ENCODE results near the gene IQGAP2. TPM values are rescaled to one million over a fixed set of nuclear protein-coding genes. Genes with fewer than 3 reads are reported as not detected.

Gene IQGAP2
- total and polyA plus RNA-seq, 9 of the 15 experiments (the other 6 are each of a cell fraction or from before 2014, with no cell fraction given): 8.7 to 23.2 (median 17.4) TPM

DNA sequence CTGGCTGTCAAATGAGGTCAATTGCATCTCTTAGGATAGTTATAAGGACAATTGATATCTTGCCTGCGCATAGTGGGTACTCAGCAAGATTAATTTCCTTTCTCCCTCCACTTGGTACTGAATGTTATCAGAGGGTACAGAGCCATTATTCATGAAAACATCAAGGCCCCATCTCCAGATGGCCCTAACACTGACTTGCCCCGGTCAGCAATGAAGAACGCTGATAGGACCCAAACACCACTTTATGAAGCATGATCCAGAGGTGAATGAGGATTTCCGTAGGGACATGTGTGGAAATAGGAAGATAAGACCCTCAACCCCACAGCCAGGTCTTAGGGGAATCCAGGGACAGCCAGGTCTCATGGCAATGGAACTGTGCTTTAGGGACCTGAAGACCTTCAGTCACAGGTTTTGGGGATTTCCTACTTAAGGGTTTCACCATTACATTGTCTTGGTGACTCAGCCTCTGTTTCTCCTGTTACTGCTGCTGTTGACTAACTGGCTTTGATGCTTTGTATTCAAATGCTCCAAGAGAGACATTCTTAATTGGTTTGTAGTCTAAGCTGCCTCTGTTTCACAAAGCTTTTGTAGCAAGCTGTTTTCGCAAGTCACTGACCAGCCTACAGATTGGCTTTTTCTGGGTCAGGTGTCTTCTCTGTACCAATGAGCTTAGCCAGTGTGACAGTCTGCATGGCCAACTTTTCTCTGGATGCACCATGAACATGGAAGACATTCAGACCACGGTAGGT is 35.3 kb upstream of the IQGAP2 start (continued):
- TF ChIP-seq, protein P1, sequence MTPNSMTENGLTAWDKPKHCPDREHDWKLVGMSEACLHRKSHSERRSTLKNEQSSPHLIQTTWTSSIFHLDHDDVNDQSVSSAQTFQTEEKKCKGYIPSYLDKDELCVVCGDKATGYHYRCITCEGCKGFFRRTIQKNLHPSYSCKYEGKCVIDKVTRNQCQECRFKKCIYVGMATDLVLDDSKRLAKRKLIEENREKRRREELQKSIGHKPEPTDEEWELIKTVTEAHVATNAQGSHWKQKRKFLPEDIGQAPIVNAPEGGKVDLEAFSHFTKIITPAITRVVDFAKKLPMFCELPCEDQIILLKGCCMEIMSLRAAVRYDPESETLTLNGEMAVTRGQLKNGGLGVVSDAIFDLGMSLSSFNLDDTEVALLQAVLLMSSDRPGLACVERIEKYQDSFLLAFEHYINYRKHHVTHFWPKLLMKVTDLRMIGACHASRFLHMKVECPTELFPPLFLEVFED (CRISPR knock-in tag; conservative IDR thresholded peaks at IDR 0.05): no peak
- no peak for TF ChIP-seq BDP1 (IDR thresholded peaks at IDR 0.05; ENCODE audit: insufficient read depth, insufficient read length)
- TF ChIP-seq NR2C2 (CRISPR knock-in tag; IDR thresholded peaks at IDR 0.05): no peak
- no peak for TF ChIP-seq NR2C2 (tag; IDR thresholded peaks at IDR 0.05)
- TF ChIP-seq ZNF436 (CRISPR knock-in tag; IDR thresholded peaks at IDR 0.05): no peak
- TF ChIP-seq NFIX (CRISPR knock-in tag; IDR thresholded peaks at IDR 0.05; ENCODE audit: low read depth): no peak
- TF ChIP-seq CAMTA2 (CRISPR knock-in tag; conservative IDR thresholded peaks at IDR 0.05): no peak
- no peak for TF ChIP-seq KLF10 (CRISPR knock-in tag; IDR thresholded peaks at IDR 0.05)
- TF ChIP-seq MCM3 (IDR thresholded peaks at IDR 0.05): no peak
- TF ChIP-seq, protein P2, sequence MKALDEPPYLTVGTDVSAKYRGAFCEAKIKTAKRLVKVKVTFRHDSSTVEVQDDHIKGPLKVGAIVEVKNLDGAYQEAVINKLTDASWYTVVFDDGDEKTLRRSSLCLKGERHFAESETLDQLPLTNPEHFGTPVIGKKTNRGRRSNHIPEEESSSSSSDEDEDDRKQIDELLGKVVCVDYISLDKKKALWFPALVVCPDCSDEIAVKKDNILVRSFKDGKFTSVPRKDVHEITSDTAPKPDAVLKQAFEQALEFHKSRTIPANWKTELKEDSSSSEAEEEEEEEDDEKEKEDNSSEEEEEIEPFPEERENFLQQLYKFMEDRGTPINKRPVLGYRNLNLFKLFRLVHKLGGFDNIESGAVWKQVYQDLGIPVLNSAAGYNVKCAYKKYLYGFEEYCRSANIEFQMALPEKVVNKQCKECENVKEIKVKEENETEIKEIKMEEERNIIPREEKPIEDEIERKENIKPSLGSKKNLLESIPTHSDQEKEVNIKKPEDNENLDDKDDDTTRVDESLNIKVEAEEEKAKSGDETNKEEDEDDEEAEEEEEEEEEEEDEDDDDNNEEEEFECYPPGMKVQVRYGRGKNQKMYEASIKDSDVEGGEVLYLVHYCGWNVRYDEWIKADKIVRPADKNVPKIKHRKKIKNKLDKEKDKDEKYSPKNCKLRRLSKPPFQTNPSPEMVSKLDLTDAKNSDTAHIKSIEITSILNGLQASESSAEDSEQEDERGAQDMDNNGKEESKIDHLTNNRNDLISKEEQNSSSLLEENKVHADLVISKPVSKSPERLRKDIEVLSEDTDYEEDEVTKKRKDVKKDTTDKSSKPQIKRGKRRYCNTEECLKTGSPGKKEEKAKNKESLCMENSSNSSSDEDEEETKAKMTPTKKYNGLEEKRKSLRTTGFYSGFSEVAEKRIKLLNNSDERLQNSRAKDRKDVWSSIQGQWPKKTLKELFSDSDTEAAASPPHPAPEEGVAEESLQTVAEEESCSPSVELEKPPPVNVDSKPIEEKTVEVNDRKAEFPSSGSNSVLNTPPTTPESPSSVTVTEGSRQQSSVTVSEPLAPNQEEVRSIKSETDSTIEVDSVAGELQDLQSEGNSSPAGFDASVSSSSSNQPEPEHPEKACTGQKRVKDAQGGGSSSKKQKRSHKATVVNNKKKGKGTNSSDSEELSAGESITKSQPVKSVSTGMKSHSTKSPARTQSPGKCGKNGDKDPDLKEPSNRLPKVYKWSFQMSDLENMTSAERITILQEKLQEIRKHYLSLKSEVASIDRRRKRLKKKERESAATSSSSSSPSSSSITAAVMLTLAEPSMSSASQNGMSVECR (CRISPR knock-in tag; IDR thresholded peaks at IDR 0.05): no peak
- no peak for TF ChIP-seq PHB (CRISPR knock-in tag; IDR thresholded peaks at IDR 0.05)
- TF ChIP-seq PCBP2 (IDR thresholded peaks at IDR 0.05; ENCODE audit: low read depth, low read length, poor library complexity, severe bottlenecking): no peak
- peak; percentile 58 for TF ChIP-seq NFE2 (IDR thresholded peaks at IDR 0.05; ENCODE audit: low read depth)
- TF ChIP-seq ZNF134 (CRISPR knock-in tag; conservative IDR thresholded peaks at IDR 0.05): no peak
- TF ChIP-seq EP400 (IDR thresholded peaks at IDR 0.05): no peak
- TF ChIP-seq, protein P3, sequence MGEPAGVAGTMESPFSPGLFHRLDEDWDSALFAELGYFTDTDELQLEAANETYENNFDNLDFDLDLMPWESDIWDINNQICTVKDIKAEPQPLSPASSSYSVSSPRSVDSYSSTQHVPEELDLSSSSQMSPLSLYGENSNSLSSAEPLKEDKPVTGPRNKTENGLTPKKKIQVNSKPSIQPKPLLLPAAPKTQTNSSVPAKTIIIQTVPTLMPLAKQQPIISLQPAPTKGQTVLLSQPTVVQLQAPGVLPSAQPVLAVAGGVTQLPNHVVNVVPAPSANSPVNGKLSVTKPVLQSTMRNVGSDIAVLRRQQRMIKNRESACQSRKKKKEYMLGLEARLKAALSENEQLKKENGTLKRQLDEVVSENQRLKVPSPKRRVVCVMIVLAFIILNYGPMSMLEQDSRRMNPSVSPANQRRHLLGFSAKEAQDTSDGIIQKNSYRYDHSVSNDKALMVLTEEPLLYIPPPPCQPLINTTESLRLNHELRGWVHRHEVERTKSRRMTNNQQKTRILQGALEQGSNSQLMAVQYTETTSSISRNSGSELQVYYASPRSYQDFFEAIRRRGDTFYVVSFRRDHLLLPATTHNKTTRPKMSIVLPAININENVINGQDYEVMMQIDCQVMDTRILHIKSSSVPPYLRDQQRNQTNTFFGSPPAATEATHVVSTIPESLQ (CRISPR knock-in tag; IDR thresholded peaks at IDR 0.05): no peak
- TF ChIP-seq, protein P4, sequence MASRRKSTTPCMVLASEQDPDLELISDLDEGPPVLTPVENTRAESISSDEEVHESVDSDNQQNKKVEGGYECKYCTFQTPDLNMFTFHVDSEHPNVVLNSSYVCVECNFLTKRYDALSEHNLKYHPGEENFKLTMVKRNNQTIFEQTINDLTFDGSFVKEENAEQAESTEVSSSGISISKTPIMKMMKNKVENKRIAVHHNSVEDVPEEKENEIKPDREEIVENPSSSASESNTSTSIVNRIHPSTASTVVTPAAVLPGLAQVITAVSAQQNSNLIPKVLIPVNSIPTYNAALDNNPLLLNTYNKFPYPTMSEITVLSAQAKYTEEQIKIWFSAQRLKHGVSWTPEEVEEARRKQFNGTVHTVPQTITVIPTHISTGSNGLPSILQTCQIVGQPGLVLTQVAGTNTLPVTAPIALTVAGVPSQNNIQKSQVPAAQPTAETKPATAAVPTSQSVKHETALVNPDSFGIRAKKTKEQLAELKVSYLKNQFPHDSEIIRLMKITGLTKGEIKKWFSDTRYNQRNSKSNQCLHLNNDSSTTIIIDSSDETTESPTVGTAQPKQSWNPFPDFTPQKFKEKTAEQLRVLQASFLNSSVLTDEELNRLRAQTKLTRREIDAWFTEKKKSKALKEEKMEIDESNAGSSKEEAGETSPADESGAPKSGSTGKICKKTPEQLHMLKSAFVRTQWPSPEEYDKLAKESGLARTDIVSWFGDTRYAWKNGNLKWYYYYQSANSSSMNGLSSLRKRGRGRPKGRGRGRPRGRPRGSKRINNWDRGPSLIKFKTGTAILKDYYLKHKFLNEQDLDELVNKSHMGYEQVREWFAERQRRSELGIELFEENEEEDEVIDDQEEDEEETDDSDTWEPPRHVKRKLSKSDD (conservative IDR thresholded peaks at IDR 0.05; ENCODE audit: low read length): no peak
